Psoas muscle (tissue), 8 donors: ENCODE measurements around the gene AQP5. TPM values are rescaled to one million over a fixed set of nuclear protein-coding genes. Genes with fewer than 3 reads are reported as not detected.

Experiments used
- ATAC-seq, 4 donors: fragments of 200-7000 bp; cut with Tn5 transposase; one replicate each; pipeline ENCODE4 v1.9.1; 2020; ENCODE audit warnings: moderate library complexity in 3 of 4, mild to moderate bottlenecking in 2 of 4
- DNase-seq, 2 donors: peaks; one replicate each; pipeline ENCODE4 v3.0.0-alpha.2; 2020
- H3K27ac ChIP-seq: fragments of 200-600 bp; one replicate; pipeline ENCODE4 v1.8.0; 2022
- H3K27me3 ChIP-seq, 3 donors: fragments of 200-600 bp in 1 of 3; one replicate each; pipeline versions ENCODE4 v1.6.1 to v1.8.0; 2013 to 2022; ENCODE audit warnings: low read length in 2 of 3, mild to moderate bottlenecking in 2 of 3, moderate library complexity in 1 of 3; ENCODE audit not compliant: insufficient read depth in 3 of 3
- H3K36me3 ChIP-seq, 2 donors: fragments of 200-600 bp in 1 of 2; one replicate each; pipeline versions ENCODE4 v1.6.1 to v1.8.0; 2013 to 2022; ENCODE audit warnings: low read depth in 1 of 2, mild to moderate bottlenecking in 1 of 2, moderate library complexity in 1 of 2; ENCODE audit not compliant: insufficient read depth in 1 of 2
- H3K4me1 ChIP-seq: fragments of 200-600 bp; one replicate; pipeline ENCODE4 v1.8.0; 2022
- H3K4me3 ChIP-seq: fragments of 200-600 bp; one replicate; pipeline ENCODE4 v1.8.0; 2022; ENCODE audit warnings: mild to moderate bottlenecking
- H3K9me3 ChIP-seq: fragments of 200-600 bp; one replicate; pipeline ENCODE4 v1.8.0; 2022
- WGBS, 3 donors: extraction: QIAGEN DNeasy Blood & Tissue Kit; methylation state at CpG; one replicate each; pipeline versions ENCODE4 v1.1.6 to v1.1.7; 2013; 5-methylcytosine and 5-hydroxymethylcytosine counted together
- intact Hi-C, 2 donors: fragments of 100-400 bp; cut with DNase I; formaldehyde crosslinking; loops; one replicate each; pipeline versions ENCODE4 v1.11.0 to v1.14.2; 2022
- polyA plus RNA-seq, 3 donors: library from polyadenylated mRNA; stranded (reverse); fragments of 200-250 nt; gene quantifications; one replicate each; pipeline ENCODE4 v1.2.3, GENCODE V29; 2013
- total RNA-seq, 4 donors: library from RNA; stranded (reverse); fragmentation: NEBNext Ultra II Directional in 2 of 4; extraction: Animal tissue kit (Norgen Biotek cat#: 25700) in 2 of 4; gene quantifications; one replicate each; pipeline versions ENCODE4 v1.2.1 to v1.2.4, GENCODE V29; 2021 to 2023
- TF ChIP-seq, protein P1 (sequence below): fragments of 200-600 bp; IDR thresholded peaks from one replicate; pipeline ENCODE4 v1.8.0; 2022; ENCODE audit warnings: antibody characterized with exemption
- donor health status: healthy with polysubstance abuse.
- donor health status: DM: no; HTN: no; CAD: no; lungs with moderate emphysema.
- donor health status: Bipolar disorder and iron deficiency.
- donor health status: healthy.
- donor health status: DM: yes; HTN: yes; CAD: no.
- donor health status: DM: no; HTN: no; CAD: no.
- donor health status: DM: no; HTN: no; CAD: no.
- donor health status: DM: yes; HTN: yes; CAD: no.

AQP5 gene
- total and polyA plus RNA-seq, 7 donors, result 0.05 TPM; not detected in 6

DNA sequence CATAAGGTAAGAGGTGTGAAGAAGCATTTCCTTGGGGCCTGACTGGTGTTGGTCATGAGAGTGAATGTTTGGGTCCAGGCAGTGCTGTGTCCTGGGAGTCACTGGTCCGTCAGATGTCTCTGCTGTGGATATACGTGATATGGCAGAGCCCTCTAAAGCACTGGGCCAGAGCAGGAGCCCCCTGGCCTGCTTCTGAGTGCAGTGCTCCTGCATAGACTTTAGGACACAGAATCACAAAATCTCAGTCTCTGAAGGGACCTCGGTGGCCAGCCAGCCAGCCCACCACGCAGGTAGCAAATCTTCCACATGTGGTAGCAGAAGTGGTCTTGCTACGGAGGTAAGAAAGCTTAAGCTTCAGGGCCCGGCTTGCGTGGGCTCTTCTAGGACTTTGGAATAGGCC is 29.6 kb upstream of the AQP5 start:
- DNase-seq, result no peak
- no peaks in the 10 kb centered on the region for H3K36me3 ChIP-seq
- WGBS, 3 donors, result 68 to 72% (median 70%) methylated on average over 7 of the region's 7 CpGs
- no peak overlapping the region for H3K4me3 ChIP-seq
- H3K4me1 ChIP-seq, result no peaks in the 10 kb centered on the region
- TF ChIP-seq, protein P1, sequence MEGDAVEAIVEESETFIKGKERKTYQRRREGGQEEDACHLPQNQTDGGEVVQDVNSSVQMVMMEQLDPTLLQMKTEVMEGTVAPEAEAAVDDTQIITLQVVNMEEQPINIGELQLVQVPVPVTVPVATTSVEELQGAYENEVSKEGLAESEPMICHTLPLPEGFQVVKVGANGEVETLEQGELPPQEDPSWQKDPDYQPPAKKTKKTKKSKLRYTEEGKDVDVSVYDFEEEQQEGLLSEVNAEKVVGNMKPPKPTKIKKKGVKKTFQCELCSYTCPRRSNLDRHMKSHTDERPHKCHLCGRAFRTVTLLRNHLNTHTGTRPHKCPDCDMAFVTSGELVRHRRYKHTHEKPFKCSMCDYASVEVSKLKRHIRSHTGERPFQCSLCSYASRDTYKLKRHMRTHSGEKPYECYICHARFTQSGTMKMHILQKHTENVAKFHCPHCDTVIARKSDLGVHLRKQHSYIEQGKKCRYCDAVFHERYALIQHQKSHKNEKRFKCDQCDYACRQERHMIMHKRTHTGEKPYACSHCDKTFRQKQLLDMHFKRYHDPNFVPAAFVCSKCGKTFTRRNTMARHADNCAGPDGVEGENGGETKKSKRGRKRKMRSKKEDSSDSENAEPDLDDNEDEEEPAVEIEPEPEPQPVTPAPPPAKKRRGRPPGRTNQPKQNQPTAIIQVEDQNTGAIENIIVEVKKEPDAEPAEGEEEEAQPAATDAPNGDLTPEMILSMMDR, result no peak
- no peaks in the 10 kb centered on the region for H3K27me3 ChIP-seq
- H3K27ac ChIP-seq, result no peak overlapping the region
- intact Hi-C loops, result no loop called here
- no peaks in the 10 kb centered on the region for H3K9me3 ChIP-seq
- ATAC-seq, result no peak

DNA sequence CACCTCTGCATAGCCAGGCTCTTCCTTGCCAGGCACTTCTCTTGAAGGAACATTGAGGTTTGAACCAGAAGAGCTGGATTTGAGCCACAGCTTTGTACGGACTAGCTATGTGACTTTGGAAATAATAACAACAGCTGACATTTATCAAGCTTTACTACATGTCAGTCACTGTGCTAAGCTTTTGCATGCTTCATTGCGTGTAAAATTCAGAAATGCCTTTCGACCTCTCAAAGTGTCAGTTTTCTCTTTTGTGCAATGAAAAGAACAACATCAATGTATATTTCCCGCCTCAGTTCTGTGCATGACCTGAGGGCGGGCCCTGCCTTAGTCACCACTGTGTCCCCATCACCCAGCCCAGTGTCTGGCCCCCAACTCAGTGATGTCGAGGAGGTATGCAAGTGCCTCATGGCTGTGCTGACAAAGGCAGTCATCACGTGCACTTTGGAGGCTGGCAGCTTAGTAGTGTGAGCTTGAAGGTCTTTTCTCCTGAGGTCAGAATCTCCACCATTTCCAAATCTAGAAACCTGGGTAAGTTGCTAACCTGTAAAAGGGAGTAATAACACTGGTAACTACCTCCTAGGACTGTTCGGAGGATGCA is 29.0 kb upstream of the AQP5 start:
- intact Hi-C loops, result no loop called here
- 69 to 81% (median 74%) methylated on average over 8 of the region's 8 CpGs for WGBS, 3 donors
- Histone ChIP-seq H3K36me3 (no peaks in the 10 kb centered on the region), H3K27ac (no peak overlapping the region), H3K4me1 (no peaks in the 10 kb centered on the region), H3K27me3 (no peaks in the 10 kb centered on the region), H3K9me3 (no peaks in the 10 kb centered on the region), H3K4me3 (no peak overlapping the region)
- TF ChIP-seq, protein P1, result no peak
- DNase-seq (no peak), ATAC-seq (no peak)

DNA sequence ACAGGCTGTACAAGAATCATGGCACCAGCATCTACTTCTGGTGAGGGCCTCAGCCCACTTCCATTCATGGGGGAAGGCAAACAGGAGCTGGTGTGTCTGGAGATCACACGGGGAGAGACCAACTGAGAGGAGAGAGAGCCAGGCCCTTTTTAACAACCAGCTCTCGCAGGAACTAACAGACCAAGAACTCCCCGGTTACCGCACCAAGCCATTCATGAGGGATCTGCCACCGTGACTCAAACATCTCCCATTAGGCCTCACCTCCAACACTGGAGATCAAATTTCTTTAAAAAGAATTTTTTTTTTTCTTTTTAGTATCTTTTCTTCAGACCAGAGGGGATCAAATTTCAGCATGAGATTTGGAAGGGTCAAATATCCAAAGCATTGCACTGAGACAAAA is 27.9 kb upstream of the AQP5 start:
- intact Hi-C loops, result no loop called here
- DNase-seq (no peak), ATAC-seq (no peak)
- H3K9me3 ChIP-seq, result no peaks in the 10 kb centered on the region
- no peaks in the 10 kb centered on the region for H3K27me3 ChIP-seq
- no peak overlapping the region for H3K27ac ChIP-seq
- H3K4me3 ChIP-seq, result no peak overlapping the region
- H3K4me1 ChIP-seq, result no peaks in the 10 kb centered on the region
- TF ChIP-seq, protein P1, result no peak
- WGBS, 3 donors, result 66 to 75% (median 74%) methylated on average over 5 of the region's 5 CpGs
- no peaks in the 10 kb centered on the region for H3K36me3 ChIP-seq

DNA sequence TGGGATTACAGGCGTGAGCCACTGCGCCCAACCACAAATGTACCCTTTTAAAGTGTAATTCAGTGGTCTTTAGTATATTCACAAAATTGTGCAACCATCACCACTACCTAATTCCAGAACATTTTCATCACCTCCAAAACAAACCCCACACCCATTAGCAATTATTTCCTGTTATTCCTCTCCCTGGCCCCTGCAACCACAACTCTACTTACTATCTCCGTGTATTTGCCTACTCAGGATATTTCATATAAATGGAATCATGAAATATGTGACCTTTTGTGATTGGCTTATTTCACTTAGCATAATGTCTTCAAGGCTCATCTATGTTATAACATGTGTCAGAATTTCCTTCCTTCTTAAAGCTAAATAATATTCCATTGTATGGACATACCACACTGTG is 27.2 kb upstream of the AQP5 start:
- Histone ChIP-seq H3K27ac (no peak overlapping the region), H3K36me3 (no peaks in the 10 kb centered on the region), H3K9me3 (no peaks in the 10 kb centered on the region), H3K4me1 (no peaks in the 10 kb centered on the region), H3K27me3 (no peaks in the 10 kb centered on the region), H3K4me3 (no peak overlapping the region)
- TF ChIP-seq, protein P1, result no peak
- ATAC-seq (no peak), DNase-seq (no peak)
- intact Hi-C loops, result no loop called here
- 92 to 96% (median 92%) methylated on average over 3 of the region's 3 CpGs for WGBS, 3 donors

DNA sequence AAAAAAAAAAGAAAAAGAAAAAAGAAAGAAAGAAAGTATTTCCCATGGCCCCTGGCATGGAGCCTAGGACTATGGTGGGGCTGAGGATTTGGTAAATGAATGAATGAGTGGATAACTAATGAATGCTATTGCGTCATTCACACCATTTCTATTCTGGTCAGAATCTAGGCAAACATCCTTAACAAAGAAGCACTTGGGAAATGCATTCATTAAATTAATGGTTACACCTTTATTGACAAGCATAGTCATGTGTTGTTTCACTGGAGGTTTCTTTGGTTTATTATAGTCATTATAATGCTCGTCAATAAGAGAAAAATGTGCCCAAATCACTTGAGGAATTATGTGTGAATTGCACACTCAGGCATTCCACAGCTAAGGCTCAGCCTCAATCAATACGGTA is 24.7 kb upstream of the AQP5 start:
- H3K4me3 ChIP-seq, result no peak overlapping the region
- no peaks in the 10 kb centered on the region for H3K9me3 ChIP-seq
- H3K4me1 ChIP-seq, result no peaks in the 10 kb centered on the region
- H3K36me3 ChIP-seq, result no peaks in the 10 kb centered on the region
- H3K27ac ChIP-seq, result no peak overlapping the region
- WGBS, 3 donors, result 88 to 94% (median 90%) methylated on average over 3 of the region's 3 CpGs
- intact Hi-C loops, result no loop called here
- ATAC-seq (no peak), DNase-seq (no peak)
- TF ChIP-seq, protein P1, result no peak
- H3K27me3 ChIP-seq, result no peaks in the 10 kb centered on the region
